ENCODE measurements around the gene MAK.
"Not testable (repeated sequence)": the region's sequence is repeated elsewhere in the genome, so short reads cannot be mapped to it uniquely, and the experiment has no call there.

Gene MAK

GRCh38 chr6:10837995-10838793 is at the start of gene MAK:
TSS of gene MAK (minus strand) at chr6:10838539. CDS start at chr6:10830648, 7,891 bp downstream.
- DNase-seq (ENCODE audit: low read depth) = peak; percentile 69

- DNase-seq (ENCODE audit: low read depth) = no peak
Observed at GRCh38 chr6:10886691-10887502, 48.6 kb upstream of the MAK start, which contains the start of gene SYCP2L. TSS of gene SYCP2L (plus strand) at chr6:10887052. CDS start at chr6:10887127, 75 bp downstream.

GRCh38 chr6:10886365-10886690 is 48.0 kb upstream of the MAK start:
- not testable (repeated sequence) for DNase-seq (ENCODE audit: low read depth)

GRCh38 chr6:10884245-10884972 is 46.1 kb upstream of the MAK start:
- no peak for DNase-seq (ENCODE audit: low read depth)

- DNase-seq (ENCODE audit: low read depth) = no peak
Observed at GRCh38 chr6:10883312-10884244, 45.2 kb upstream of the MAK start.

GRCh38 chr6:10882657-10883171 is 44.4 kb upstream of the MAK start:
- DNase-seq (ENCODE audit: low read depth) = no peak

- DNase-seq (ENCODE audit: low read depth) = not testable (repeated sequence)
Observed at GRCh38 chr6:10882253-10882630, 43.9 kb upstream of the MAK start.

- DNase-seq (ENCODE audit: low read depth) = no peak
Observed at GRCh38 chr6:10880366-10880765, 42.0 kb upstream of the MAK start.

- DNase-seq (ENCODE audit: low read depth) = no peak
Observed at GRCh38 chr6:10877871-10878270, 39.5 kb upstream of the MAK start.

GRCh38 chr6:10877012-10877411 is 38.7 kb upstream of the MAK start:
- DNase-seq (ENCODE audit: low read depth) = no peak

GRCh38 chr6:10875026-10875425 is 36.7 kb upstream of the MAK start:
- DNase-seq (ENCODE audit: low read depth) = no peak

- no peak for DNase-seq (ENCODE audit: low read depth)
Observed at GRCh38 chr6:10874207-10874606, 35.9 kb upstream of the MAK start.

GRCh38 chr6:10873374-10873773 is 35.0 kb upstream of the MAK start:
- no peak for DNase-seq (ENCODE audit: low read depth)

GRCh38 chr6:10867952-10868351 is 29.6 kb upstream of the MAK start:
- DNase-seq (ENCODE audit: low read depth) = no peak

- DNase-seq (ENCODE audit: low read depth) = not testable (repeated sequence)
Observed at GRCh38 chr6:10866709-10867108, 28.4 kb upstream of the MAK start.

GRCh38 chr6:10863031-10863430 is 24.7 kb upstream of the MAK start:
- not testable (repeated sequence) for DNase-seq (ENCODE audit: low read depth)

GRCh38 chr6:10862361-10862760 is 24.0 kb upstream of the MAK start:
- DNase-seq (ENCODE audit: low read depth) = no peak

- no peak for DNase-seq (ENCODE audit: low read depth)
Observed at GRCh38 chr6:10861086-10861485, 22.7 kb upstream of the MAK start.

- no peak for DNase-seq (ENCODE audit: low read depth)
Observed at GRCh38 chr6:10857259-10857658, 18.9 kb upstream of the MAK start.

GRCh38 chr6:10854922-10855632 is 16.7 kb upstream of the MAK start:
- no peak for DNase-seq (ENCODE audit: low read depth)

Data from activated T-helper 1 cell treated with Interleukin-2 at 50 U/mL for 16 hours (primary cell).